Endothelial cell of umbilical vein (primary cell): ENCODE measurements around the gene SSMEM1. TPM values are rescaled to one million over a fixed set of nuclear protein-coding genes. Genes with fewer than 3 reads are reported as not detected.
"Not testable (repeated sequence)": the region's sequence is repeated elsewhere in the genome, so short reads cannot be mapped to it uniquely, and the experiment has no call there.

ENCODE experiments used
- BruUV-seq: library from RNA; stranded (reverse); fragments of 400-500 nt; replicated peaks from 2 replicates; lab custom pipeline; 2021; lab: Mats Ljungman, UMichigan
- CTCF ChIA-PET: fragments of 300-600, 350-600 bp; sonication (Branson Sonifier 250); formaldehyde crosslinking; loops from one replicate; lab custom pipeline; 2021; ENCODE audit warnings: antibody characterized with exemption, inconsistent platforms; lab: Charles Lee
- POLR2A ChIA-PET: fragments of 300-600, 350-600 bp; sonication (Branson Sonifier 250); formaldehyde crosslinking; loops from one replicate; lab custom pipeline; 2021; ENCODE audit warnings: antibody characterized with exemption, inconsistent platforms; lab: Charles Lee
- DNase-seq: peaks from one replicate; pipeline ENCODE4 v3.0.0-alpha.2; 2011; ENCODE audit warnings: low read depth, low spot score
- FAIRE-seq: peaks from 2 replicates; lab custom pipeline; 2011; peaks lifted over from hg19 to GRCh38; lab: Jason Lieb, UNC
- H2AFZ ChIP-seq: 2 replicates; pipeline ENCODE4 v1.6.0; 2012; ENCODE audit warnings: low read depth, low read length, control low read depth, inconsistent platforms
- H3K27ac ChIP-seq: 2 replicates; pipeline ENCODE4 v1.5.1; 2011; ENCODE audit warnings: low read depth, mild to moderate bottlenecking, control low read depth, low read length, moderate library complexity; ENCODE audit not compliant: insufficient read depth
- H3K27me3 ChIP-seq, 2 experiments: 2 replicates each; pipeline versions ENCODE4 v1.6.0 to v1.6.1; 2011; ENCODE audit warnings: low read length in 2 of 2, mixed read lengths in 1 of 2; ENCODE audit not compliant: control insufficient read depth in 2 of 2, insufficient read depth in 2 of 2
- H3K36me3 ChIP-seq, 2 experiments: 2 replicates in 1 of 2; 3 replicates in 1 of 2; pipeline ENCODE4 v1.5.1; 2011; ENCODE audit warnings: low read length in 2 of 2, mild to moderate bottlenecking in 1 of 2, moderate library complexity in 1 of 2; ENCODE audit not compliant: control insufficient read depth in 2 of 2, insufficient read depth in 2 of 2; ENCODE audit errors: extremely low read depth in 1 of 2
- H3K4me1 ChIP-seq: 3 replicates; pipeline ENCODE4 v1.5.1; 2011; ENCODE audit warnings: mild to moderate bottlenecking, low read length; ENCODE audit not compliant: control insufficient read depth, insufficient read depth; ENCODE audit errors: extremely low read depth
- H3K4me2 ChIP-seq: 2 replicates; pipeline ENCODE4 v1.6.1; 2011; ENCODE audit warnings: low read length, control low read depth, mixed read lengths; ENCODE audit not compliant: insufficient read depth
- H3K4me3 ChIP-seq, 3 experiments: fragments of 200-600 bp in 1 of 3; sonication (generic), shearing (Covaris generic) in 1 of 3; replicated peaks in 1 of 3; 2 replicates each; pipeline ENCODE4 v1.5.1; 2011 to 2016; ENCODE audit warnings: control low read depth in 3 of 3, low read length in 3 of 3, mild to moderate bottlenecking in 2 of 3, inconsistent platforms in 1 of 3, low read depth in 1 of 3, moderate library complexity in 1 of 3; ENCODE audit not compliant: insufficient read depth in 1 of 3
- H3K79me2 ChIP-seq: 2 replicates; pipeline ENCODE4 v1.6.0; 2012; ENCODE audit warnings: low read length, inconsistent platforms; ENCODE audit not compliant: control insufficient read depth, insufficient read depth
- H3K9ac ChIP-seq: replicated peaks from 2 replicates; pipeline ENCODE3; 2011; ENCODE audit warnings: low read length, control low read depth; ENCODE audit not compliant: insufficient read depth; ENCODE audit errors: extremely low read depth
- H3K9me1 ChIP-seq: replicated peaks from 3 replicates; pipeline ENCODE4 v1.6.0; 2011; ENCODE audit warnings: mild to moderate bottlenecking, low read length; ENCODE audit not compliant: control insufficient read depth, insufficient read depth; ENCODE audit errors: extremely low read depth
- H3K9me3 ChIP-seq: replicated peaks from 2 replicates; pipeline ENCODE4 v1.5.1; 2012; ENCODE audit warnings: low read length, inconsistent platforms; ENCODE audit not compliant: control insufficient read depth, insufficient read depth
- H4K20me1 ChIP-seq: replicated peaks from 2 replicates; pipeline ENCODE3; 2011; ENCODE audit warnings: mild to moderate bottlenecking, low read length; ENCODE audit not compliant: control insufficient read depth, insufficient read depth; ENCODE audit errors: extremely low read depth
- dilution Hi-C: fragments of 300-500 bp; cut with MboI; formaldehyde crosslinking; loops from one replicate; pipeline ENCODE4 v1.15.0; 2019; ENCODE audit warnings: low sequenced_read_pairs; ENCODE audit not compliant: extremely low pct_ligation_motif_present
- intact Hi-C: fragments of 100-400 bp; cut with micrococcal nuclease; formaldehyde crosslinking; loops from one replicate; pipeline ENCODE4 v1.10.0; 2022
- polyA plus RNA-seq, 4 experiments: library from polyadenylated mRNA; depleted of rRNA in 3 of 4; stranded (reverse) in 3 of 4; unstranded in 1 of 4; fragments of >200 nt; gene quantifications; 2 replicates each; pipeline versions ENCODE4 v1.2.1 to v1.2.3, GENCODE V29; 2011 to 2012; ENCODE audit warnings: missing spikeins in 1 of 4
- total RNA-seq: library from RNA; stranded (reverse); gene quantifications from 2 replicates; pipeline ENCODE4 v1.2.3, GENCODE V29; 2021

Gene SSMEM1
- total and polyA plus RNA-seq, 2 donors (not counting 3 experiments of a cell fraction or from before 2014, with no cell fraction given), result not detected

- H4K20me1 ChIP-seq, H3K36me3 ChIP-seq, POLR2A ChIA-PET, H3K4me2 ChIP-seq, dilution Hi-C loops, DNase-seq, H3K9me1 ChIP-seq, H3K9ac ChIP-seq, H3K27me3 ChIP-seq, H3K4me1 ChIP-seq, FAIRE-seq, BruUV-seq, H3K79me2 ChIP-seq, H2AFZ ChIP-seq, H3K27ac ChIP-seq, H3K4me3 ChIP-seq, H3K9me3 ChIP-seq: not testable (repeated sequence)
- intact Hi-C loops, result loop anchor here (10.0 kb wide), 1 partner anchor 588 kb away; no protein-coding TSS in a partner anchor
- CTCF ChIA-PET, result interaction anchor here (7.6 kb wide), 1 partner anchor 511 kb away, joined by 73 read pairs; no protein-coding TSS in a partner anchor
Observed at GRCh38 chr7:130246491-130246890, 38.8 kb downstream of the SSMEM1 start.

GRCh38 chr7:130248842-130249241, 41.2 kb downstream of the SSMEM1 start:
- POLR2A ChIA-PET, result not testable (repeated sequence)

GRCh38 chr7:130249626-130250025, 42.0 kb downstream of the SSMEM1 start:
- H3K27ac ChIP-seq, H4K20me1 ChIP-seq, H3K9me3 ChIP-seq, H3K9ac ChIP-seq, dilution Hi-C loops, POLR2A ChIA-PET, H3K4me2 ChIP-seq, H2AFZ ChIP-seq, FAIRE-seq, H3K9me1 ChIP-seq, H3K79me2 ChIP-seq, H3K27me3 ChIP-seq, H3K36me3 ChIP-seq, H3K4me1 ChIP-seq, BruUV-seq, DNase-seq, H3K4me3 ChIP-seq, CTCF ChIA-PET: not testable (repeated sequence)
- intact Hi-C loops, result loop anchor here (10.0 kb wide), 1 partner anchor 585 kb away; no protein-coding TSS in a partner anchor

More at GRCh38 chr7:130248842-130249241, 41.2 kb downstream of the SSMEM1 start:
- intact Hi-C loops, result loop anchor here (10.0 kb wide), 1 partner anchor 586 kb away; no protein-coding TSS in a partner anchor
- BruUV-seq, H3K4me3 ChIP-seq, H3K4me2 ChIP-seq, H3K79me2 ChIP-seq, H4K20me1 ChIP-seq, FAIRE-seq, H3K27me3 ChIP-seq, H3K4me1 ChIP-seq, H2AFZ ChIP-seq, DNase-seq, CTCF ChIA-PET, H3K27ac ChIP-seq, H3K36me3 ChIP-seq, H3K9me1 ChIP-seq, H3K9ac ChIP-seq, H3K9me3 ChIP-seq, dilution Hi-C loops: not testable (repeated sequence)
